Spleen (tissue), 11 donors: Measurements from ENCODE around the gene RMC1. TPM values are rescaled to one million over a fixed set of nuclear protein-coding genes. Genes with fewer than 3 reads are reported as not detected.

Experiments used
- DNase-seq: peaks from one replicate; pipeline ENCODE4 v3.0.0-alpha.2; 2020
- H3K27ac ChIP-seq, 8 donors: fragments of 200-600 bp; sonication (generic) in 7 of 8; 1 replicate in 4 of 8; 2 replicates in 4 of 8; pipeline versions ENCODE4 v1.5.0 to v1.8.0; 2016 to 2021; ENCODE audit warnings: inconsistent platforms in 4 of 8, mild to moderate bottlenecking in 4 of 8, moderate library complexity in 1 of 8
- H3K27me3 ChIP-seq, 7 donors: fragments of 200-600 bp; sonication (generic) in 6 of 7; replicated peaks in 1 of 7; 1 replicate in 4 of 7; 2 replicates in 3 of 7; pipeline versions ENCODE4 v1.5.0 to v1.8.0; 2016 to 2021; ENCODE audit warnings: inconsistent platforms in 3 of 7, mild to moderate bottlenecking in 1 of 7
- H3K36me3 ChIP-seq, 6 donors: fragments of 200-600 bp; sonication (generic) in 5 of 6; 1 replicate in 4 of 6; 2 replicates in 2 of 6; pipeline versions ENCODE4 v1.5.0 to v1.8.0; 2016 to 2021; ENCODE audit warnings: inconsistent platforms in 2 of 6
- H3K4me1 ChIP-seq, 6 donors: fragments of 200-600 bp; sonication (generic) in 5 of 6; 1 replicate in 3 of 6; 2 replicates in 3 of 6; pipeline versions ENCODE4 v1.5.0 to v1.8.0; 2016 to 2021; ENCODE audit warnings: inconsistent platforms in 3 of 6
- H3K4me3 ChIP-seq, 8 donors: fragments of 200-600 bp; sonication (generic) in 7 of 8; 1 replicate in 4 of 8; 2 replicates in 4 of 8; pipeline versions ENCODE4 v1.5.0 to v1.8.0; 2016 to 2021; ENCODE audit warnings: inconsistent platforms in 4 of 8, mild to moderate bottlenecking in 4 of 8, moderate library complexity in 2 of 8
- H3K9me3 ChIP-seq, 8 donors: fragments of 200-600 bp; sonication (generic) in 7 of 8; 1 replicate in 4 of 8; 2 replicates in 4 of 8; pipeline versions ENCODE4 v1.5.0 to v1.8.0; 2016 to 2021; ENCODE audit warnings: inconsistent platforms in 4 of 8
- CTCF ChIP-seq, 11 experiments: fragments of 200-600 bp in 7 of 11; fragments of 450-650 bp in 4 of 11; sonication (generic) in 4 of 11; IDR thresholded peaks in 8 of 11; conservative IDR thresholded peaks in 3 of 11; 1 replicate in 7 of 11; 2 replicates in 4 of 11; pipeline versions ENCODE4 v1.4.0 to v1.8.0; 2016 to 2021; ENCODE audit warnings: antibody characterized with exemption in 11 of 11, inconsistent platforms in 4 of 11, mild to moderate bottlenecking in 1 of 11
- POLR2A ChIP-seq, 3 donors: fragments of 450-650 bp; IDR thresholded peaks; one replicate each; pipeline ENCODE4 v1.5.1; 2017; ENCODE audit warnings: antibody characterized with exemption in 3 of 3, mild to moderate bottlenecking in 1 of 3
- POLR2AphosphoS5 ChIP-seq, 3 donors: sonication (generic); formaldehyde crosslinking; IDR thresholded peaks; one replicate each; pipeline ENCODE4 v1.5.1; 2017; ENCODE audit warnings: antibody characterized with exemption in 3 of 3
- WGBS, 5 donors: extraction: QIAGEN DNeasy Blood & Tissue Kit in 3 of 5; methylation state at CpG; one replicate each; pipeline versions ENCODE4 v1.1.5 to v1.1.7; 2013 to 2018; 5-methylcytosine and 5-hydroxymethylcytosine counted together
- intact Hi-C: fragments of 100-400 bp; cut with DNase I; formaldehyde crosslinking; loops from one replicate; pipeline ENCODE4 v1.15.0; 2023; ENCODE audit warnings: low total_unique reads
- polyA plus RNA-seq, 3 donors: library from polyadenylated mRNA; stranded (reverse); fragments of 200-250 nt; gene quantifications; one replicate each; pipeline ENCODE4 v1.2.1, GENCODE V29; 2013
- total RNA-seq, 7 donors: library from RNA; depleted of rRNA in 3 of 7; stranded (reverse); fragments of >200 nt in 3 of 7; fragmentation: NEBNext Ultra II Directional in 4 of 7; extraction: Animal tissue kit (Norgen Biotek cat#: 25700) in 4 of 7; gene quantifications; one replicate each; pipeline versions ENCODE4 v1.1.0 to v1.2.1, GENCODE V29; 2016 to 2021
- donor health status: healthy with polysubstance abuse.
- donor health status: DM: no; HTN: no; CAD: no; lungs with moderate emphysema.
- donor health status: DM: no; HTN: no; CAD: no.
- donor health status: Bipolar disorder and iron deficiency.
- donor health status: healthy.
- donor health status: DM: no; HTN: no; CAD: no.
- donor health status: DM: yes; HTN: yes; CAD: no.

The RMC1 gene
- total and polyA plus RNA-seq, 10 donors = 29.5 to 74.7 (median 45.2) TPM

- H3K4me1 ChIP-seq = peaks cover 15 to 50% (median 38%) of the 10 kb centered on the region in 6 donors
- no peaks in the 10 kb centered on the region for H3K9me3 ChIP-seq
- peaks cover 0 to 66% (median 55%) of the 10 kb centered on the region in 6 donors for H3K36me3 ChIP-seq
- H3K27ac ChIP-seq = no peak overlapping the region
- no peak for DNase-seq
- 57 to 79% (median 71%) methylated on average over 2 of the region's 2 CpGs for WGBS, 5 donors
- H3K4me3 ChIP-seq = no peak overlapping the region
- H3K27me3 ChIP-seq = no peaks in the 10 kb centered on the region
- intact Hi-C loops = no loop called here
- TF ChIP-seq POLR2A (IDR thresholded peaks at IDR 0.05) (no peak), POLR2AphosphoS5 (IDR thresholded peaks at IDR 0.05) (no peak), CTCF (IDR thresholded peaks at IDR 0.05 in 8 of 11, conservative IDR thresholded peaks at IDR 0.05 in 3 of 11) (no peak)
Measured at GRCh38 chr18:23462876-23463275, 40.4 kb upstream of the RMC1 start.

GRCh38 chr18:23468753-23469459 is 34.4 kb upstream of the RMC1 start:
- Histone ChIP-seq H3K27ac (no peak overlapping the region), H3K4me1 (no peaks in the 10 kb centered on the region), H3K4me3 (no peak overlapping the region), H3K27me3 (no peaks in the 10 kb centered on the region), H3K36me3 (peaks cover 6 to 100% (median 96%) of the 10 kb centered on the region in 6 donors), H3K9me3 (no peaks in the 10 kb centered on the region)
- intact Hi-C loops = no loop called here
- 90 to 100% (median 97%) methylated on average over 3 of the region's 3 CpGs for WGBS, 5 donors
- no peak for TF ChIP-seq POLR2AphosphoS5 (IDR thresholded peaks at IDR 0.05)
- TF ChIP-seq CTCF (IDR thresholded peaks at IDR 0.05 in 8 of 11, conservative IDR thresholded peaks at IDR 0.05 in 3 of 11) = no peak
- no peak for TF ChIP-seq POLR2A (IDR thresholded peaks at IDR 0.05)
- DNase-seq = no peak

GRCh38 chr18:23470620-23471387 is 32.5 kb upstream of the RMC1 start:
- H3K27ac ChIP-seq = no peak overlapping the region
- no peak for DNase-seq
- no peaks in the 10 kb centered on the region for H3K27me3 ChIP-seq
- no peaks in the 10 kb centered on the region for H3K4me1 ChIP-seq
- TF ChIP-seq POLR2A (IDR thresholded peaks at IDR 0.05) (no peak), POLR2AphosphoS5 (IDR thresholded peaks at IDR 0.05) (no peak), CTCF (IDR thresholded peaks at IDR 0.05 in 8 of 11, conservative IDR thresholded peaks at IDR 0.05 in 3 of 11) (no peak)
- H3K9me3 ChIP-seq = no peaks in the 10 kb centered on the region
- H3K36me3 ChIP-seq = peaks cover 6 to 100% (median 97%) of the 10 kb centered on the region in 6 donors
- H3K4me3 ChIP-seq = no peak overlapping the region
- intact Hi-C loops = no loop called here
- 97 to 100% (median 97%) methylated on average over 2 of the region's 2 CpGs for WGBS, 5 donors

- no peak overlapping the region for H3K27ac ChIP-seq
- no peak for TF ChIP-seq CTCF (IDR thresholded peaks at IDR 0.05 in 8 of 11, conservative IDR thresholded peaks at IDR 0.05 in 3 of 11)
- TF ChIP-seq POLR2AphosphoS5 (IDR thresholded peaks at IDR 0.05) = no peak
- TF ChIP-seq POLR2A (IDR thresholded peaks at IDR 0.05) = no peak
- no peak for DNase-seq
- peaks cover 6 to 100% (median 97%) of the 10 kb centered on the region in 6 donors for H3K36me3 ChIP-seq
- no peaks in the 10 kb centered on the region for H3K9me3 ChIP-seq
- no peak overlapping the region for H3K4me3 ChIP-seq
- H3K27me3 ChIP-seq = no peaks in the 10 kb centered on the region
- 93 to 97% (median 95%) methylated on average over 6 of the region's 6 CpGs for WGBS, 5 donors
- H3K4me1 ChIP-seq = no peaks in the 10 kb centered on the region
- intact Hi-C loops = no loop called here
Measured at GRCh38 chr18:23471486-23471885, 31.8 kb upstream of the RMC1 start.
